ENCODE results near the gene EFNA1. TPM values are rescaled to one million over a fixed set of nuclear protein-coding genes. Genes with fewer than 3 reads are reported as not detected.

Gene EFNA1
- total and polyA plus RNA-seq, 2 of the 13 experiments (the other 11 are each of a cell fraction or from before 2014, with no cell fraction given), result 81.8 to 874 TPM

DNA sequence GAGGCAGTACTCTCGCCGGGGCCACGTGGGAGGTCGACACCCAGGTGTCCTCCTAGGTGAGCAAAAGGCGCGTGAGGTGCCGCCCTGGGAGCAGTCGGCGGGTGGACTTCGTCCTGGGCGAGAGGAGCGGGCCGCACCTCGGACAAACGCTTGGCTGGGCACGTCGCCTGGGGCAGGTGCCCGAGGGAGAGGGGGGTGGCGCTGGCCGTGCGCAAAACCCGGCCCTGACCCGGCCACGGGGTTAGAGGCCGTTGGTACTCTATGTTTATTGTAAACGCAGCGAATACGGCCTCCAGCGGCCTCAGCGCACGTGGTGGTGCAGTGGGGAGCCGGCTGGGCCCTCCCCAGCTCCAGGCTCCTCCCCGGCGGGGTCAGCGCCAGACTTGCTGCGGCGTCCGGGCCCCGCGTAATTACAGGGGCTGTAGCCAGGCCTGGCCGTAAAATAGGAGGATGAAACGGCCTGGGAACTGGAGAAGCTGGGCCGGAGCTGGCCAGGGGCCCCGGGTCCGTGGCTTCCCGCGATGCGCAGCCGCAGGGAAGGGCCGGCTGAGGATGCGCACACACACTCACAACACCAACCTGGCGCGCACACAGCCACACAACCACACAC lies 1.6 kb upstream of the EFNA1 start (continued):
- peak; percentile 59 for TF ChIP-seq AGO1 (IDR thresholded peaks at IDR 0.05; ENCODE audit: low read depth, low read length, poor library complexity, severe bottlenecking)
- TF ChIP-seq, protein P1, sequence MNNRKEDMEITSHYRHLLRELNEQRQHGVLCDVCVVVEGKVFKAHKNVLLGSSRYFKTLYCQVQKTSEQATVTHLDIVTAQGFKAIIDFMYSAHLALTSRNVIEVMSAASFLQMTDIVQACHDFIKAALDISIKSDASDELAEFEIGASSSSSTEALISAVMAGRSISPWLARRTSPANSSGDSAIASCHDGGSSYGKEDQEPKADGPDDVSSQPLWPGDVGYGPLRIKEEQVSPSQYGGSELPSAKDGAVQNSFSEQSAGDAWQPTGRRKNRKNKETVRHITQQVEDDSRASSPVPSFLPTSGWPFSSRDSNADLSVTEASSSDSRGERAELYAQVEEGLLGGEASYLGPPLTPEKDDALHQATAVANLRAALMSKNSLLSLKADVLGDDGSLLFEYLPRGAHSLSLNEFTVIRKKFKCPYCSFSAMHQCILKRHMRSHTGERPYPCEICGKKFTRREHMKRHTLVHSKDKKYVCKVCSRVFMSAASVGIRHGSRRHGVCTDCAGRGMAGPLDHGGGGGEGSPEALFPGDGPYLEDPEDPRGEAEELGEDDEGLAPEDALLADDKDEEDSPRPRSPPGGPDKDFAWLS (CRISPR knock-in tag; IDR thresholded peaks at IDR 0.05; ENCODE audit: borderline replicate concordance), result no peak
- peak; percentile 65 for TF ChIP-seq CBX1 (IDR thresholded peaks at IDR 0.05; ENCODE audit: low read depth)
- TF ChIP-seq TAF15 (IDR thresholded peaks at IDR 0.05; ENCODE audit: low read depth, low read length, poor library complexity, severe bottlenecking), result peak; percentile 70
- peak; percentile 67 to 84; a peak in 3 of 4 replicates for TF ChIP-seq EP300 (IDR thresholded peaks at IDR 0.05; ENCODE audit: low read depth in 2 of 2, low read length in 2 of 2)
- TF ChIP-seq EP300 (CRISPR knock-in tag; IDR thresholded peaks at IDR 0.05; ENCODE audit: borderline replicate concordance), result peak; percentile 82
- no peak for TF ChIP-seq ATAD3A (CRISPR knock-in tag; IDR thresholded peaks at IDR 0.05)
- TF ChIP-seq POLR2AphosphoS5 (IDR thresholded peaks at IDR 0.05; ENCODE audit: low read depth, low read length), result no peak; the same call in 1 of the 2 replicates
- peak; percentile 83 for TF ChIP-seq KMT2B (CRISPR knock-in tag; IDR thresholded peaks at IDR 0.05)
- TF ChIP-seq NFATC3 (CRISPR knock-in tag; IDR thresholded peaks at IDR 0.05), result peak; percentile 81; the same call in 1 of the 2 replicates
- TF ChIP-seq, protein P2, sequence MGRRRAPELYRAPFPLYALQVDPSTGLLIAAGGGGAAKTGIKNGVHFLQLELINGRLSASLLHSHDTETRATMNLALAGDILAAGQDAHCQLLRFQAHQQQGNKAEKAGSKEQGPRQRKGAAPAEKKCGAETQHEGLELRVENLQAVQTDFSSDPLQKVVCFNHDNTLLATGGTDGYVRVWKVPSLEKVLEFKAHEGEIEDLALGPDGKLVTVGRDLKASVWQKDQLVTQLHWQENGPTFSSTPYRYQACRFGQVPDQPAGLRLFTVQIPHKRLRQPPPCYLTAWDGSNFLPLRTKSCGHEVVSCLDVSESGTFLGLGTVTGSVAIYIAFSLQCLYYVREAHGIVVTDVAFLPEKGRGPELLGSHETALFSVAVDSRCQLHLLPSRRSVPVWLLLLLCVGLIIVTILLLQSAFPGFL (CRISPR knock-in tag; IDR thresholded peaks at IDR 0.05), result no peak; the same call in 1 of the 2 replicates
- TF ChIP-seq ZNF775 (CRISPR knock-in tag; IDR thresholded peaks at IDR 0.05; ENCODE audit: borderline replicate concordance), result 0 out of 2 replicates have a peak, but pooled peaks have one; percentile 49
- no peak; the same call in 1 of the 2 replicates for TF ChIP-seq ZNF34 (CRISPR knock-in tag; IDR thresholded peaks at IDR 0.05; ENCODE audit: borderline replicate concordance)
- TF ChIP-seq RBFOX2 (IDR thresholded peaks at IDR 0.05; ENCODE audit: low read depth, low read length), result peak; percentile 97
- TF ChIP-seq, protein P3, sequence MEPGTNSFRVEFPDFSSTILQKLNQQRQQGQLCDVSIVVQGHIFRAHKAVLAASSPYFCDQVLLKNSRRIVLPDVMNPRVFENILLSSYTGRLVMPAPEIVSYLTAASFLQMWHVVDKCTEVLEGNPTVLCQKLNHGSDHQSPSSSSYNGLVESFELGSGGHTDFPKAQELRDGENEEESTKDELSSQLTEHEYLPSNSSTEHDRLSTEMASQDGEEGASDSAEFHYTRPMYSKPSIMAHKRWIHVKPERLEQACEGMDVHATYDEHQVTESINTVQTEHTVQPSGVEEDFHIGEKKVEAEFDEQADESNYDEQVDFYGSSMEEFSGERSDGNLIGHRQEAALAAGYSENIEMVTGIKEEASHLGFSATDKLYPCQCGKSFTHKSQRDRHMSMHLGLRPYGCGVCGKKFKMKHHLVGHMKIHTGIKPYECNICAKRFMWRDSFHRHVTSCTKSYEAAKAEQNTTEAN (CRISPR knock-in tag; conservative IDR thresholded peaks at IDR 0.05), result peak; percentile 99
- TF ChIP-seq, protein P4, sequence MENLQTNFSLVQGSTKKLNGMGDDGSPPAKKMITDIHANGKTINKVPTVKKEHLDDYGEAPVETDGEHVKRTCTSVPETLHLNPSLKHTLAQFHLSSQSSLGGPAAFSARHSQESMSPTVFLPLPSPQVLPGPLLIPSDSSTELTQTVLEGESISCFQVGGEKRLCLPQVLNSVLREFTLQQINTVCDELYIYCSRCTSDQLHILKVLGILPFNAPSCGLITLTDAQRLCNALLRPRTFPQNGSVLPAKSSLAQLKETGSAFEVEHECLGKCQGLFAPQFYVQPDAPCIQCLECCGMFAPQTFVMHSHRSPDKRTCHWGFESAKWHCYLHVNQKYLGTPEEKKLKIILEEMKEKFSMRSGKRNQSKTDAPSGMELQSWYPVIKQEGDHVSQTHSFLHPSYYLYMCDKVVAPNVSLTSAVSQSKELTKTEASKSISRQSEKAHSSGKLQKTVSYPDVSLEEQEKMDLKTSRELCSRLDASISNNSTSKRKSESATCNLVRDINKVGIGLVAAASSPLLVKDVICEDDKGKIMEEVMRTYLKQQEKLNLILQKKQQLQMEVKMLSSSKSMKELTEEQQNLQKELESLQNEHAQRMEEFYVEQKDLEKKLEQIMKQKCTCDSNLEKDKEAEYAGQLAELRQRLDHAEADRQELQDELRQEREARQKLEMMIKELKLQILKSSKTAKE (CRISPR knock-in tag; IDR thresholded peaks at IDR 0.05; ENCODE audit: borderline replicate concordance), result peak; percentile 99
- TF ChIP-seq ZFP36 (IDR thresholded peaks at IDR 0.05; ENCODE audit: borderline replicate concordance, low read depth, low read length, partially characterized antibody), result no peak
- no peak for TF ChIP-seq ZNF256 (CRISPR knock-in tag; conservative IDR thresholded peaks at IDR 0.05)
- peak; percentile 62; the same call in 1 of the 2 replicates for TF ChIP-seq NFE2L1 (CRISPR knock-in tag; IDR thresholded peaks at IDR 0.05; ENCODE audit: borderline replicate concordance)
- TF ChIP-seq RBAK (CRISPR knock-in tag; IDR thresholded peaks at IDR 0.05), result 0 out of 2 replicates have a peak, but pooled peaks have one; percentile 46
- TF ChIP-seq, protein P5, sequence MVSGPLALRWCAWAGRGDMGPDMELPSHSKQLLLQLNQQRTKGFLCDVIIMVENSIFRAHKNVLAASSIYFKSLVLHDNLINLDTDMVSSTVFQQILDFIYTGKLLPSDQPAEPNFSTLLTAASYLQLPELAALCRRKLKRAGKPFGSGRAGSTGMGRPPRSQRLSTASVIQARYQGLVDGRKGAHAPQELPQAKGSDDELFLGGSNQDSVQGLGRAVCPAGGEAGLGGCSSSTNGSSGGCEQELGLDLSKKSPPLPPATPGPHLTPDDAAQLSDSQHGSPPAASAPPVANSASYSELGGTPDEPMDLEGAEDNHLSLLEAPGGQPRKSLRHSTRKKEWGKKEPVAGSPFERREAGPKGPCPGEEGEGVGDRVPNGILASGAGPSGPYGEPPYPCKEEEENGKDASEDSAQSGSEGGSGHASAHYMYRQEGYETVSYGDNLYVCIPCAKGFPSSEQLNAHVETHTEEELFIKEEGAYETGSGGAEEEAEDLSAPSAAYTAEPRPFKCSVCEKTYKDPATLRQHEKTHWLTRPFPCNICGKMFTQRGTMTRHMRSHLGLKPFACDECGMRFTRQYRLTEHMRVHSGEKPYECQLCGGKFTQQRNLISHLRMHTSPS (CRISPR knock-in tag; IDR thresholded peaks at IDR 0.05; ENCODE audit: low read depth), result peak; percentile 100

Measured in HepG2 (cell line).